GM12865 (cell line): ENCODE results near the gene BHMT2.

ENCODE experiments used
- DNase-seq: peaks from one replicate; pipeline ENCODE4 v3.0.0; 2010; ENCODE audit warnings: low read depth
- H3K4me3 ChIP-seq: 2 replicates; pipeline ENCODE4 v1.5.1; 2011; ENCODE audit warnings: mild to moderate bottlenecking, low read depth, low read length, control low read depth
- TF ChIP-seq, protein P1 (sequence below): IDR thresholded peaks from 2 replicates; pipeline ENCODE4 v1.5.1; 2011; ENCODE audit warnings: low read length, control low read depth, low read depth, inconsistent platforms; ENCODE audit not compliant: insufficient read depth; ENCODE audit errors: missing control alignments

BHMT2 gene, protein sequence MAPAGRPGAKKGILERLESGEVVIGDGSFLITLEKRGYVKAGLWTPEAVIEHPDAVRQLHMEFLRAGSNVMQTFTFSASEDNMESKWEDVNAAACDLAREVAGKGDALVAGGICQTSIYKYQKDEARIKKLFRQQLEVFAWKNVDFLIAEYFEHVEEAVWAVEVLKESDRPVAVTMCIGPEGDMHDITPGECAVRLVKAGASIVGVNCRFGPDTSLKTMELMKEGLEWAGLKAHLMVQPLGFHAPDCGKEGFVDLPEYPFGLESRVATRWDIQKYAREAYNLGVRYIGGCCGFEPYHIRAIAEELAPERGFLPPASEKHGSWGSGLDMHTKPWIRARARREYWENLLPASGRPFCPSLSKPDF

DNA sequence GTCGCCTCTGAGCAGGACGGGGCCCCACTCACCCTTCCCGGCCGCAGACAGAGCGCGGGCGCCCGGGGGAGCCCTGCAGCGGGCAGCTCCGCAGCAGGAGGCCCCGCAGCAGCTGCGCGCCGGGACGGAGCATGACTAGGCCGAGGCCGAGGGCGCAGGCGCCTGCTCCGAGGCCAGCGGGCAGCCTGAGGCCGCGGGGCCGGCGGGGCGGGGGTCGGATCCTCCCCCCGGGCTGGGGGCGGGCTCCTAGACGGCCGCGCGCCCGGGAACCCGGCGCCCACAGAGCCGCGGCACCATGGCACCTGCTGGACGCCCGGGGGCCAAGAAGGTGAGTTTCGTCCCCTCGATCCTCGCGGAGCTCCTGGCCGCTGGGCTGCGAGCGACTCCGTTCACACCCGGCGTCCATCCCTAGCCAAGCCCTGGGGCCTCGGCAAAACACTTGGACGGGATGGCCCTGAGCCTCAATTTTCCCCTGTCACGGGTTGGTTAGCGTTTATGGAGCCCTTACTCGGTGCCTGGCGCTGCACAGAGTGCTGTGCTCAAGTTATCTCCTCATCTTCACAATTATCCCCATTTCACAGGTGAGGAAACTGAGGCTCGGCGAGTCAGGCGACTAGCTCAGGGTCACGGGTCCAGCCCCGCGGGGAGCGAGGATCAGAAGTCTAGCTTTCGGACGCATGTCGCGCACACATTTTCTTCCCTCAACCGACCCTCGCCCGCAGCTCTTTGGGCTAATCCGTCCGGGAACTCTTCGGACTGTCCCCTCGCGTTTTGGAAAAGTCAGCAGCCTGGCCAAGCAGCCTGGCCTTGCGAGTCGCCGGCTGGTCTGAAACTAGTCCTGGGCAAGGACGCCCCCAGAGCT is at the start of gene BHMT2, which contains the start of gene DMGDH:
Gene BHMT2, plus strand, starts transcription at position 280 of the 862 bp plus-strand sequence. Its CDS starts 16 bp downstream, at position 296.
Gene DMGDH, minus strand, starts transcription at position 187 of the 862 bp plus-strand sequence. Its CDS starts 54 bp downstream, at position 133.
- DNase-seq = no peak
- TF ChIP-seq, protein P1, sequence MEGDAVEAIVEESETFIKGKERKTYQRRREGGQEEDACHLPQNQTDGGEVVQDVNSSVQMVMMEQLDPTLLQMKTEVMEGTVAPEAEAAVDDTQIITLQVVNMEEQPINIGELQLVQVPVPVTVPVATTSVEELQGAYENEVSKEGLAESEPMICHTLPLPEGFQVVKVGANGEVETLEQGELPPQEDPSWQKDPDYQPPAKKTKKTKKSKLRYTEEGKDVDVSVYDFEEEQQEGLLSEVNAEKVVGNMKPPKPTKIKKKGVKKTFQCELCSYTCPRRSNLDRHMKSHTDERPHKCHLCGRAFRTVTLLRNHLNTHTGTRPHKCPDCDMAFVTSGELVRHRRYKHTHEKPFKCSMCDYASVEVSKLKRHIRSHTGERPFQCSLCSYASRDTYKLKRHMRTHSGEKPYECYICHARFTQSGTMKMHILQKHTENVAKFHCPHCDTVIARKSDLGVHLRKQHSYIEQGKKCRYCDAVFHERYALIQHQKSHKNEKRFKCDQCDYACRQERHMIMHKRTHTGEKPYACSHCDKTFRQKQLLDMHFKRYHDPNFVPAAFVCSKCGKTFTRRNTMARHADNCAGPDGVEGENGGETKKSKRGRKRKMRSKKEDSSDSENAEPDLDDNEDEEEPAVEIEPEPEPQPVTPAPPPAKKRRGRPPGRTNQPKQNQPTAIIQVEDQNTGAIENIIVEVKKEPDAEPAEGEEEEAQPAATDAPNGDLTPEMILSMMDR = no peak
- H3K4me3 ChIP-seq = no peak within 1 kb of the TSS

DNA sequence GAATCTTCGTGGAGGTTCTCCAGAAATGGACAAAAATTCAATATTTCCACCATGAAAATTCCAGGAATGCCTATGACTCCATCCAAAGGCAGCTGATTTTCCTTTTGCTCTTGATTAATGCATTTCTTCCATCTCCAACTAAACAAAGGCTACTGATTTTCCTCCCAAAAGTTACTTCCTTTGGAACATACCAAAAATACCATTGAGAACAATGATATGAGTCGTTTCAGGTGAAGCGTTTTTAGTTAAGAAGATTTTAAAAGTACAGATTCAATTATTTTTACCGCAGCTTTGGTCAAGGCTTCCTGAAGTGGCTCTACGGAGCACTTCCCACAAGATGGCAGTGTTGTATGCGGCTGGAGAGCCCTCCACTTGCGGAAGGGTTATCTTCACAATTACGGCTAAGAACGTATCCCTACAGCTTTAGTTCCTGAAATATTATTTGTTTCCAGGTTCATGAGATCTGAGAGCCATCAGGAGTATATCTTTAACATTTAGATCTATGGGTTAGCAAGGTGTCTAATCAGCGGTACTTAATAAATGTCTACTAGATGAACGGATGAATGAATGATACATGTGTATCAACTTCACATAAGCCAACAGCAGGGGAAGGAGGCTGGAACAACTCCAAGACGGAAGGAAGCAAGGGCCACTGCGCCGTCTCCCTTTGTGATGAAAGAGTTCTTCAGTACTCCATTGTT is 48.6 kb upstream of the BHMT2 start:
- TF ChIP-seq, protein P1 = peak; percentile 79
- peak; percentile 78 for DNase-seq
- no peak overlapping the region for H3K4me3 ChIP-seq

DNA sequence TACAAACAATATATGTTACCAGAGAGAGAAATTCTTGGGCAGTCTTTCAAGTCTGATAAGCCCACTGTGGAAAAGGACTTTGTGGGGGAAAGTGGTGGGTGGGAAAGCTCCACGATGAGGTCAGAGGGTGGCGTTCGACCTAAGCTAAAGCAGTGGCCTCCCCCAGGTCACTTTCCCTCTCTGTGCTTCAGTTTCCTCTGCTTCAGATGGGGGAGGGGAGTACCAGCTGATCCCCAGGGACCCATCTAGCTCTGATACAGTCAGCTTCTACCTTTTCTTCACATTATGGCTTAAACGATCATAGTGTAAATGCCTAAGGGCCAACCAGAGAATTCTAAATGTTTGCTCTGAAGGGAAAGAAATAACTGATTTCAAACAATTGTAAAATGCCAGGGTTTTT is 47.8 kb upstream of the BHMT2 start:
- TF ChIP-seq, protein P1 = no peak
- H3K4me3 ChIP-seq = no peak overlapping the region
- DNase-seq = no peak

DNA sequence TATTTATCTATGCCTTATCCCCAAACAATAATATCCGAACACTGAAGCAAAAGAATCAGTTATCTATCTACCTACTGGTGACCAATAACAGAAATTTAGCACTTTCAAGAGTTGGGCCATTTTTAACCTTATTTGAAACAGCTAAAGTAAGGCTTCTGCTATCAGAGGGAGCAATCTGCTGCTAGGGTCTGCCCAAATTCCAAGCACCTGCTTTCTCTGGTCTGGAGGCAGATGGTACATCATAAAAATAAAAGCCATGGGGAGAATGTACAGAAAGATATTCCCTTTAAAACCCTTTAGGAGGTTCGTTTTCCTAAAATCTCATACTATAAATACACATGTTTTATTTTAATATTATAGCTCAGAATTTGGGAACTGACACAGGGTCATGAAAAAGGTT is 46.8 kb upstream of the BHMT2 start:
- TF ChIP-seq, protein P1 = no peak
- no peak for DNase-seq
- no peak overlapping the region for H3K4me3 ChIP-seq

DNA sequence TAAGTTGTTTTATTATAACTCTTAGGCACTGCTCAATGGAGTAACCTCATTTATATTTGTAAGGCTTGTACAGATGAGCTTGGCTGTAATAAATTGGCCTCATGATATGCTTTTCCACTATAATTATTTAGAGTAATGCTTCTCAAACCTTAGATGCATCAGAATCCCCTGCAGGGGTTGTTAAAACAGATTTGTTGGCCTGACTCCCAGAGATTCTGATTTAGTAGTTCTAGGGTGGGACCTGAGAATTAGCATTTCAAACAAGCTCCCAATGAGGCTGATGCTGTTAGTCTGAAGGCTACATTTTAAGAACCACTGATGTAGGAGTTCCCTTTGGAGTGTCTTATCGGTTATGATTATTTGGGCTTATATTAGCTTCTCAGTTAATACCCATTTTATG is 46.2 kb upstream of the BHMT2 start:
- H3K4me3 ChIP-seq = no peak overlapping the region
- DNase-seq = no peak
- TF ChIP-seq, protein P1 = no peak

DNA sequence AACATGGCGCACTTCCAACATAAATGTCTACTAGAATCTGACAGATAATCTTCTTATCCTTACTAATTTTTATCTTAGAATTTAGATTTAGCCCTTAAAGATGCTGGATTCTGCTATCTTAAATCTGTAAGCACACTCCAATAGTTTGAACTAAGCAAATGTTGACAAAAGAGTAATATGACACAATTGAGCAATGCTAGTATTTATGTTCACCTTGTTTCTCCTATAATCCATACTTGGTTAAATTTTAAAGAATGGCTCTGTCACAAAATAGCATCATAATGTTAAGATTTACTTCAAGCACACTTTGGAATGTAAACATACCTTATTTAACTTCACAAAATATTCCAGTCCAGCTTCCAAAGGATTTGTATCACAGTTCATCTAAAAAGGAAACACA is 45.6 kb upstream of the BHMT2 start:
- no peak overlapping the region for H3K4me3 ChIP-seq
- no peak for DNase-seq
- TF ChIP-seq, protein P1 = no peak
